Measurements from ENCODE around the gene PSD4. TPM values are rescaled to one million over a fixed set of nuclear protein-coding genes. Genes with fewer than 3 reads are reported as not detected.

PSD4 gene
- total RNA-seq, 1 donor from 2014 or later = 39.0 TPM

GRCh38 chr2:113251118-113251517 is 77.3 kb downstream of the PSD4 start:
- no peak for DNase-seq (ENCODE audit: extremely low spot score in 2 of 2)
- no peak overlapping the region for H3K4me3 ChIP-seq
- TF ChIP-seq CTCF (IDR thresholded peaks at IDR 0.05) (no peak), POLR2AphosphoS5 (IDR thresholded peaks at IDR 0.05; ENCODE audit: insufficient read depth in 1 of 2, low read depth in 1 of 2) (no peak), POLR2A (IDR thresholded peaks at IDR 0.05) (no peak)
- intact Hi-C loops (cut with DNase I) = loop anchor here (10.0 kb wide), 1 partner anchor 114 kb away; no protein-coding TSS in a partner anchor
- H3K9me3 ChIP-seq = no peaks in the 10 kb centered on the region
- no peaks in the 10 kb centered on the region for H3K36me3 ChIP-seq
- H3K4me1 ChIP-seq = peaks cover 4% of the 10 kb centered on the region
- no peaks in the 10 kb centered on the region for H3K27me3 ChIP-seq
- H3K27ac ChIP-seq = no peak overlapping the region

- intact Hi-C loops (cut with DNase I) = loop anchor here (10.0 kb wide), 1 partner anchor 113 kb away; no protein-coding TSS in a partner anchor
These were observed 78.3 kb downstream of the PSD4 start for GRCh38 chr2:113252047-113252590.

DNA sequence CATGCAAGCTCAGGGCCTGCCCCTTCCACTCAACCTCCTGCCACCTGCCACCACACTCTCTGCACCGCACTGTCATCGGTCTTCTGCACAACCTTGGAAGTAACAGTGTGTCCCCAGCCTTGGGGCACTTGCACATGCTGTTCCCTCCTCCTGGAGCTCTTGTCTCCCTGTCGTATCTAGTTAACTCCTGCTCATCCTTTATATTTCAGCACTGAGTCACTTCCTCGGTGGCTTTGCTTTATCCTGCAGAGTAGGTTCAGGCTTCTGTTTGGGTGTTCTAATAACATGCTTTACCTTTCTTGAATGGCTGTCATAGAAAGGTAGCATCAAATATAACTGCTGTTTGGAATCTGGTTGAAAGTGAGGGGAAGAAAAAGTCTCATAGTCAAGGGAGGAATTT is 79.7 kb downstream of the PSD4 start:
- Histone ChIP-seq H3K36me3 (no peaks in the 10 kb centered on the region), H3K27me3 (no peaks in the 10 kb centered on the region), H3K4me1 (no peaks in the 10 kb centered on the region), H3K4me3 (no peak overlapping the region), H3K9me3 (no peaks in the 10 kb centered on the region), H3K27ac (no peak overlapping the region)
- intact Hi-C loops (cut with DNase I) = loop anchor here (10.0 kb wide), 1 partner anchor 111 kb away; no protein-coding TSS in a partner anchor
- DNase-seq (ENCODE audit: extremely low spot score in 2 of 2) = no peak
- TF ChIP-seq POLR2AphosphoS5 (IDR thresholded peaks at IDR 0.05; ENCODE audit: insufficient read depth in 1 of 2, low read depth in 1 of 2) (no peak), CTCF (IDR thresholded peaks at IDR 0.05) (no peak)

More at GRCh38 chr2:113252047-113252590, 78.3 kb downstream of the PSD4 start:
- Histone ChIP-seq H3K4me3 (no peak overlapping the region), H3K9me3 (no peaks in the 10 kb centered on the region), H3K27me3 (no peaks in the 10 kb centered on the region), H3K27ac (no peak overlapping the region), H3K4me1 (no peaks in the 10 kb centered on the region), H3K36me3 (no peaks in the 10 kb centered on the region)
- TF ChIP-seq POLR2A (IDR thresholded peaks at IDR 0.05) = no peak
- TF ChIP-seq POLR2AphosphoS5 (IDR thresholded peaks at IDR 0.05; ENCODE audit: insufficient read depth in 1 of 2, low read depth in 1 of 2) = no peak
- no peak for TF ChIP-seq CTCF (IDR thresholded peaks at IDR 0.05)
- no peak for DNase-seq (ENCODE audit: extremely low spot score in 2 of 2)

GRCh38 chr2:113255140-113256070 is 81.6 kb downstream of the PSD4 start:
- TF ChIP-seq CTCF (IDR thresholded peaks at IDR 0.05) (no peak), POLR2A (IDR thresholded peaks at IDR 0.05) (no peak), POLR2AphosphoS5 (IDR thresholded peaks at IDR 0.05; ENCODE audit: insufficient read depth in 1 of 2, low read depth in 1 of 2) (no peak)
- H3K27ac ChIP-seq = no peak overlapping the region
- no peak for DNase-seq (ENCODE audit: extremely low spot score in 2 of 2)
- no peaks in the 10 kb centered on the region for H3K4me1 ChIP-seq
- H3K27me3 ChIP-seq = no peaks in the 10 kb centered on the region
- intact Hi-C loops (cut with DNase I) = loop anchor here (10.0 kb wide), 1 partner anchor 109 kb away; no protein-coding TSS in a partner anchor
- H3K9me3 ChIP-seq = no peaks in the 10 kb centered on the region
- no peaks in the 10 kb centered on the region for H3K36me3 ChIP-seq
- no peak overlapping the region for H3K4me3 ChIP-seq

Measured in vagina (tissue), 2 donors.